ENCODE results near the gene PAFAH2. TPM values are rescaled to one million over a fixed set of nuclear protein-coding genes. Genes with fewer than 3 reads are reported as not detected.

PAFAH2 gene
- total RNA-seq, 1 experiment from 2014 or later, result 13.0 TPM

- ATAC-seq (no peak), DNase-seq (ENCODE audit: low read depth, low spot score) (no peak)
- Histone ChIP-seq H2AFZ (ENCODE audit: low read depth, low read length, poor library complexity, severe bottlenecking) (no peak overlapping the region), H3K27me3 (ENCODE audit: insufficient read depth, low read length) (no peaks in the 10 kb centered on the region), H3K4me1 (ENCODE audit: control insufficient read depth in 1 of 2, insufficient read depth in 2 of 2, low read length in 2 of 2) (peaks cover 0 to 17% of the 10 kb centered on the region in 2 experiments; a peak in 1 of 4 replicates), H3K4me2 (ENCODE audit: low read length) (no peak overlapping the region), H3K9me2 (ENCODE audit: insufficient read depth) (no peaks in the 10 kb centered on the region), H3K27ac (ENCODE audit: low read depth, low read length) (no peak overlapping the region), H3K79me2 (ENCODE audit: insufficient read depth, low read length) (no peaks in the 10 kb centered on the region), H3K9ac (ENCODE audit: low read length) (no peak overlapping the region), H3K9me3 (ENCODE audit: control insufficient read depth in 1 of 2, insufficient read depth in 1 of 2, low read depth in 1 of 2, low read length in 2 of 2) (no peaks in the 10 kb centered on the region), H3K36me3 (ENCODE audit: control insufficient read depth in 1 of 2, insufficient read depth in 2 of 2, low read length in 2 of 2) (no peaks in the 10 kb centered on the region), H3K4me3 (replicated peaks in 1 of 2; ENCODE audit: low read depth in 1 of 2, low read length in 2 of 2) (no peak overlapping the region), H4K20me1 (ENCODE audit: insufficient read depth) (no peaks in the 10 kb centered on the region)
- TF ChIP-seq MAX (IDR thresholded peaks at IDR 0.05), result no peak
- TF ChIP-seq JUND (IDR thresholded peaks at IDR 0.05), result no peak
- no peak for TF ChIP-seq POLR2AphosphoS5 (IDR thresholded peaks at IDR 0.05; ENCODE audit: low read depth, low read length)
- no peak for TF ChIP-seq CEBPB (IDR thresholded peaks at IDR 0.05; ENCODE audit: low read depth)
- no peak for TF ChIP-seq CBX3 (IDR thresholded peaks at IDR 0.05; ENCODE audit: low read depth)
- no peak for TF ChIP-seq FOSL1 (IDR thresholded peaks at IDR 0.05; ENCODE audit: low read depth)
- no peak for TF ChIP-seq SP1 (IDR thresholded peaks at IDR 0.05; ENCODE audit: low read depth)
- no peak for TF ChIP-seq ZFX (IDR thresholded peaks at IDR 0.05)
- TF ChIP-seq TCF7L2 (IDR thresholded peaks at IDR 0.05; ENCODE audit: borderline replicate concordance, extremely low read depth, insufficient read depth, insufficient read length), result no peak
- no peak for TF ChIP-seq REST (IDR thresholded peaks at IDR 0.05; ENCODE audit: low read depth)
- no peak for TF ChIP-seq RAD21 (IDR thresholded peaks at IDR 0.05; ENCODE audit: low read depth)
- TF ChIP-seq ZNF274 (IDR thresholded peaks at IDR 0.05; ENCODE audit: low read depth, low read length), result no peak
- TF ChIP-seq YY1 (IDR thresholded peaks at IDR 0.05; ENCODE audit: extremely low read depth, insufficient replicate concordance, low read depth, low read length), result no peak
- no peak for TF ChIP-seq EZH2 (IDR thresholded peaks at IDR 0.05)
- TF ChIP-seq EZH2phosphoT487 (IDR thresholded peaks at IDR 0.05; ENCODE audit: borderline replicate concordance), result no peak
- TF ChIP-seq SRF (IDR thresholded peaks at IDR 0.05; ENCODE audit: low read depth), result no peak
- POLR2A ChIA-PET, result no interaction called here
- RAD21 ChIA-PET (ENCODE audit: low non-redundant PET in 1 of 2, low total read pairs in 2 of 2, uncharacterized antibody in 2 of 2, unreplicated experiment in 2 of 2), result no interaction called here
- intact Hi-C loops (cut with micrococcal nuclease), result no loop called here
- no TSS peak for BruUV-seq (replicated peaks)
- CTCF ChIA-PET, result interaction anchor here (1.1 kb wide), 1 partner anchor 86 kb away, joined by 3 read pairs; the partner anchor contains the start of gene PAFAH2
Observed at GRCh38 chr1:25911162-25911561, 86.7 kb downstream of the PAFAH2 start.

Other genes with a start within 250 kb of the PAFAH2 start
- gene SELENON, start 197.9 kb downstream of the PAFAH2 start, total RNA-seq (2021; ENCODE audit: unreplicated experiment), result 85.1 TPM
- 35.8 TPM for gene MTFR1L, start 178.1 kb downstream of the PAFAH2 start, total RNA-seq (2021; ENCODE audit: unreplicated experiment)
- gene AUNIP, start 138.6 kb downstream of the PAFAH2 start, total RNA-seq (2021; ENCODE audit: unreplicated experiment), result 12.1 TPM
- 13.1 TPM for gene PAQR7, start 122.4 kb downstream of the PAFAH2 start, total RNA-seq (2021; ENCODE audit: unreplicated experiment)
- 368 TPM for gene STMN1, start 91.6 kb downstream of the PAFAH2 start, total RNA-seq (2021; ENCODE audit: unreplicated experiment)
- gene EXTL1, start 23.7 kb upstream of the PAFAH2 start, total RNA-seq (2021; ENCODE audit: unreplicated experiment), result 0.15 TPM
- gene SLC30A2, start 48.1 kb upstream of the PAFAH2 start, total RNA-seq (2021; ENCODE audit: unreplicated experiment), result not detected
- not detected for gene TRIM63, start 69.6 kb upstream of the PAFAH2 start, total RNA-seq (2021; ENCODE audit: unreplicated experiment)
- 8.8 TPM for gene PDIK1L, start 113.8 kb upstream of the PAFAH2 start, total RNA-seq (2021; ENCODE audit: unreplicated experiment)
- 0.34 TPM for gene FAM110D, start 161.0 kb upstream of the PAFAH2 start, total RNA-seq (2021; ENCODE audit: unreplicated experiment)
- gene C1orf232, start 170.9 kb upstream of the PAFAH2 start, total RNA-seq (2021; ENCODE audit: unreplicated experiment), result not detected
- gene ZNF593, start 171.8 kb upstream of the PAFAH2 start, total RNA-seq (2021; ENCODE audit: unreplicated experiment), result 62.4 TPM
- gene ZNF593OS, start 173.8 kb upstream of the PAFAH2 start, total RNA-seq (2021; ENCODE audit: unreplicated experiment), result not detected
- gene CNKSR1, start 179.4 kb upstream of the PAFAH2 start, total RNA-seq (2021; ENCODE audit: unreplicated experiment), result 26.6 TPM
- gene CATSPER4, start 192.5 kb upstream of the PAFAH2 start, total RNA-seq (2021; ENCODE audit: unreplicated experiment), result not detected
- gene CEP85, start 236.1 kb upstream of the PAFAH2 start, total RNA-seq (2021; ENCODE audit: unreplicated experiment), result 37.2 TPM